HG02938 (cell line): Measurements from ENCODE around the gene EZH1.
"Not testable (repeated sequence)": the region's sequence is repeated elsewhere in the genome, so short reads cannot be mapped to it uniquely, and the experiment has no call there.

Source experiments
- ATAC-seq: cut with Tn5 transposase; IDR thresholded peaks from one replicate; pipeline ENCODE4 v1.9.1; 2021; ENCODE audit warnings: mild to moderate bottlenecking, moderate library complexity; ENCODE audit not compliant: unreplicated experiment

EZH1 gene

DNA sequence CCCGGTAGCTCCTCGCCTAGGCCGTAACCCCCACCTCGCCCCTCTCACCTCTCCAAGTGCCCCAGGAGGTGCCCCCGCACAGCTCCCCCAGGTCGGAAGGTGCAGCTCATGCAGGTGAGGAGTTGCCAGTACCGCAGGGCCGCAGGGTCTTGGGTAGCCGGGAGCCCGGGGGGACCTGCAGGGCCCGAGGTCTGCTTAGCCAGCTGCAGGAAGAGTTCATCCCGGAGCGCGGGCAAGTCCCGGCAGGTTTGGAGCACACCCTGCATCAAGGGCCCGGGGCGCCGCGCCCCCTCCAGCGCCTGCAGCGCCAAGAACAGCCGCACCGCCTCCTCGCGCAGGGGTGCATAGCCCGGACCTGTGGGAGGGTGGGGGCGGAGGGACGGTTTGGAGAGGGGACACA, 72.8 kb downstream of the EZH1 start:
- no peak for ATAC-seq

GRCh38 chr17:42670789-42671657, 73.8 kb downstream of the EZH1 start:
- no peak for ATAC-seq

- ATAC-seq, result no peak
Measured at GRCh38 chr17:42669977-42670788, 74.7 kb downstream of the EZH1 start.

DNA sequence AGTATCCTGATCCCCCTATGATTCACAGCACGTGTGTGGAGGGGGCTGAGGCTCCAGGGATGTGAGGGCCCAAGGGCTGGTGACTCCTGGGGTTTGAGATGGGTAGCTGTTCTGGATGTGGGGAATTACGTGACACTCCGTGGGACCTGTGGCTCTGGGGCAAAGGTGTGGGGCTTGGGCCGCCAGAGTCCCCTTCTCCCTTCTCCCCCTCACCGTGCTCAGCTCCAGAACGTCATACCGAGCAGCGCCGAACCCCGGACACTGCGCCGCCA, 75.2 kb downstream of the EZH1 start:
- ATAC-seq, result no peak

DNA sequence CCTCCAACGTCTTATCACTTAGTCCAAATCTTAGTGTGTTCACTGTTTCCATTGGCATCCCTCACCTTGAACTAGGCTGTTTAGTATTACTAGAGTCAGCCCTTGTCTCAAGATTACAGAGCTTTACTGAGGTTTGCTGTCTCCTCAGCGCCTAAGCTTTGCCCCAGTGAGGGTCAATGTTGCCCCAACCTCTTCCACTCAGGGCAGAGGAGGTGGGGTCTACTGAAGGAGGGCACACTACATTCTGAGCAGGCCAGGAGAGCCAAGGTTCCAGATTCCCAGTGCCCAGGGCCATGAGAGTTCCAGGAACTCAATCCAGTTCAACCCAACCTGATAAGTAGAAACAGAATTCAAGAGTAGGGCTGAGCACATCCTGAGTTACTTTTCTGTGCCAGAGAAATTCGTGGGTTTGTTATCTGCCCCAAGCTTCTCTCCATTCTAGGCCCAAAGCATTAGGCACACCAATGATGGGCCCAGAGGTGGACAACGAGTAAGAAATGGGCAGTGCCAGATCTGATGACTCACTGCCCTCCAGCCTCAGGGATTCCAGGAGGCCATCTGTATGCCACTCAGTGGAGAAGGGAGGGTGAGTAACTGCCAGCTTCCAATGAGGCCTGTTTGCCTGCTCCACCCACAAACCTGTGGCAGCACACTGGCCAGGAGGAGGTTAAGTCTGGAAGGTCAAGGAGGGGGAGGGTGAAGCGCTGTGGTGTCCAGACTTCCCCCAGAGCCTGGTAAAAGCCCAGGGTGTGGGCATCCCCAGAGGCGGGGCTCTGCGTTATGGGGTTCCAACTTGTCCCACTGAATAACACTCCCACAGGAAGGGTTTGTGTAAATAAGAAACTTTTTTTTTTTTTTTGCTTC, 77.5 kb downstream of the EZH1 start:
- no peak for ATAC-seq

DNA sequence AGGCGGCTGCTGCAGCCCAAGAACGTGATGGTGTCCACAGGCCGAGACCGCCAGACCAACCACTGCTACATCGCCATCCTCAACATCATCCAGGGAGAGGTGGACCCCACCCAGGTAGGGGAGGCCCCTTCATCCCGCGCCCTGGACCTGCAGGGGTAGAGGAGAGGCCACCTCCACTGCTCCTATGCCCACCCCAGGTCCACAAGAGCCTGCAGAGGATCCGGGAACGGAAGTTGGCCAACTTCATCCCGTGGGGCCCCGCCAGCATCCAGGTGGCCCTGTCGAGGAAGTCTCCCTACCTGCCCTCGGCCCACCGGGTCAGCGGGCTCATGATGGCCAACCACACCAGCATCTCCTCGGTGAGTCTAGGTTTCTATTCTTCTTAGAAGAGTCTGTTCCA, 78.7 kb downstream of the EZH1 start:
- ATAC-seq, result not testable (repeated sequence)

DNA sequence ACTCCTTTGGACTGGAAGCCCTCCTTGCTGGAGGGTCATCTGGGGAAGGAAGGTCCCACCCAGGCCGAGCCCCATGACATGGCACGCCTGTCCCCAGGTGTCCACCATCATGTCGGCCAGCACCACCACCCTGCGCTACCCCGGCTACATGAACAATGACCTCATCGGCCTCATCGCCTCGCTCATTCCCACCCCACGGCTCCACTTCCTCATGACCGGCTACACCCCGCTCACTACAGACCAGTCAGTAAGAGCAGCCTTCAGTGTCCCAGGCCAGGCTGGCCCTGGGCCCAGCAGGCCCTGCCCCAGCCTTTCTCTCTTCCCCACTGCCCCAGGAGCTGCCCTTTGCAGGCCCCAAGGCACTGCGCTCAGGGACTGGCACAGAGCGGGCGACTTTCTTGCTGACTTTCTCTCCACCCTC, 79.2 kb downstream of the EZH1 start:
- no peak for ATAC-seq

DNA sequence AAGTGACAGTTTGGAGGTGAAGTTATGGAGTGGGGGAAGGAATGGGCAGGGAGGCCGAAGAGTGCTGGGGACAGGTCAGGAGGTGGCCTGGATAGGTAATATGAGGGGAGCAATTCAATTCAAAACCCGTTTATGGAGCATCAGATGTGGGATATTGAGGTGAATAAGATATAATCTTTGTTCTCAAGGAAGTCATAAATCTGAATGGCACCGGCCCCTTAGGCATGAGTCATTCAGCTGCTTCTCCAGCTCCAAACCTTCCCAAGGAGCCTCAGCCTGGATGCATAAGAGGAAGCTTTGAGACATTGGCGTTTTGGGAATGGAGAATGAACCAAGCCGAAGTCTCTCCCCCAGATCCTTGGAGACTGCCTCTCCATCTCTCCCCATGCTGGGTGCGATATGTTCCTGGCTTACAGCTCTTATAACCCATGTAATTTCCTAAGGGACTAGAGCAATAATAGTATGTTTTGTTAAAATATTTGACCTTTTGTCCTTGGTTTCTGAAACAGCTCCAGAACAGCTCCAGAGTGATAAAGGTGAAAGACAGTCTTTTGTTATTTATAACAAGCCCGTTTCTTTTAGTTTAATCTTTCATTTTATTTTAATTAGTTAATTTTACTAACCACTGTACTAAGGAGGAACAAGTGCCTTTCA, 84.0 kb downstream of the EZH1 start:
- no peak for ATAC-seq

GRCh38 chr17:42659932-42660274, 84.9 kb downstream of the EZH1 start:
- not testable (repeated sequence) for ATAC-seq

- ATAC-seq, result no peak
Measured at GRCh38 chr17:42659079-42659931, 85.5 kb downstream of the EZH1 start, which contains the start of gene TUBG2. TUBG2 (plus strand) TSS chr17:42659284; CDS start chr17:42659504, 220 bp downstream.

DNA sequence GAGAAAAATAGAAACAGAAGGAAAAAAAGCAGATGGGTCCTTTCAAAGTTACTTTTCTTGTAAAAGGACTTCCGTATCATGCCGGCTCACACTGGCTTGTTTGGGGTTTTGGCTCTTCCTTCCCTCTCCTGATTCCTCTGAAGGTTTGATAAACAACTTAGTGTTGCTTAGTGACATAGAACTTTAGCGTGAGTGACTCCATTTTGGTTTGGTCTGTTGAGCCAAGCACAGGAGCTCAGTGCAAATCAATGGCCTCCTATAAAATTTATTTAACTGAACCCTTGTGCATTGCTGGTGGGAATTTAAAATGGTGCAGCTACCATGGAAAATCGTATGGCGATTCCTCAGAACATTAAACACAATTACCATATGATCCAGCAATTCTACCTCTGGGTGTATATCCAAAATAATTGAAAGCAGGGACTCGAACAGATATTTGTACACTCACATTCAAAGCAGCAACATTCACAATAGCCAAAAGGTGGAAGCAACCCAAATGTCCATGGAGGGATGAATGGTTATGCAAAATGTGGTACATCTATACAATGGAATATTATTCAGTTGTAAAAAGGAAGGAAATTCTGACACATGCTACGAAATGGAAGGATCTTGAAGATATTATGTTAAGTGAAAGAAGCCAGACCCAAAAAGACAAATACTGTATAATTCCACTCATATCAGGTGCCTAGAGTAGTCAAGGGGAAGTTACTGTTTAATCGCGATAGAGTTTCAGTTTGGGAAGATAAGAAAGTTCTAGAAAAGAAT, 86.8 kb downstream of the EZH1 start:
- no peak for ATAC-seq

DNA sequence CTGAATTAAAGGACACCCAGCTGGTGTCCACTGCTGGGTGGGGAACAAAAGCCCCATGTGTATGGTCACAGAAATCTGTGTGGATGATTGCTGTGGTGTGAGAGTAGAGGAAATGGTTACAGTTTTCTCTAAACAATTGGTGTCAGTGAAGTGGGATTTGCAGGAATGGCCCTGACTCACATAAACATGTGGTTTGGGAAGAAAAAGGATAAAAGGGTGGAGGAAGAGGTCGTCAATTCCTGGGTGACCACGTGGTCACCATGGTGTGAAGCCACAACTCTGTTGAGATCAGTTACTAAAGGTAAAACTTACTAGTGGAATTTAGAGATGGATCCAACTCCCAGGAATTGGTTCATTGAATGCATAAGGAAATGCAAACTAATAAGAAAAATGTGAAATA, 89.3 kb downstream of the EZH1 start:
- no peak for ATAC-seq

GRCh38 chr17:42653179-42654124, 91.4 kb downstream of the EZH1 start:
- ATAC-seq, result no peak

GRCh38 chr17:42651392-42651791, 93.4 kb downstream of the EZH1 start:
- ATAC-seq, result no peak
